Erythroblast (primary cell): Measurements from ENCODE around the gene MAT1A.
"Not testable (repeated sequence)": the region's sequence is repeated elsewhere in the genome, so short reads cannot be mapped to it uniquely, and the experiment has no call there.

Experiments used
- GATA1 ChIP-seq: IDR thresholded peaks from 2 replicates; pipeline ENCODE4 v1.6.1; 2011; ENCODE audit warnings: low read depth, mild to moderate bottlenecking, control low read depth, low read length, moderate library complexity
- POLR2A ChIP-seq: IDR thresholded peaks from 2 replicates; pipeline ENCODE4 v1.6.1; 2011; ENCODE audit warnings: mild to moderate bottlenecking, low read length

DNA sequence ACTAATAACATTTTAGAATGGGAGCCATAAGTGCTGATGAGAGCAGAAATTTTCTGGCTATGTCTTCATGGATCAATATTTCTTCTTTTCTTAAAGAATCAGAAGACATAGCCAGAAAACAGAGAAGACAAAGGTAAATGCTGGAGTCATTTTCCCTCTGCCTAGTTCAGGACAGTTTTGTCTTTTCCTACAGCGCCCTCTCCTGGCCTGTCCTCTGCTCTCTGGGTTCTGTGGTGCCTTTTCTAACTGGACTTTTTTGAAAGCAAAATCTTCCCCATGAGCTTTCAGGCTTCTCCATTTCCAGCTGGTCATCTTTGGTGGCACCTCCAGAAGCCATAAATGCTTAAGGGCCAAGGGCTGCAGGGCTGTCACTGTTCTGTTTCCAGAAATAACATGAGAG, 39.1 kb downstream of the MAT1A start:
- TF ChIP-seq POLR2A, GATA1: not testable (repeated sequence)
